Ishikawa (cell line): Measurements from ENCODE around the gene RAF1.

Source experiments
- CEBPB ChIP-seq: IDR thresholded peaks from 2 replicates; pipeline ENCODE4 v1.6.1; 2012
- CREB1 ChIP-seq: IDR thresholded peaks from 2 replicates; pipeline ENCODE4 v1.6.1; 2012; ENCODE audit warnings: low read depth
- EGR1 ChIP-seq: IDR thresholded peaks from 2 replicates; pipeline ENCODE4 v1.6.1; 2012
- EP300 ChIP-seq: IDR thresholded peaks from 2 replicates; pipeline ENCODE4 v1.6.1; 2012; ENCODE audit warnings: borderline replicate concordance
- FOXM1 ChIP-seq: IDR thresholded peaks from 2 replicates; pipeline ENCODE4 v1.6.1; 2012; ENCODE audit warnings: low read depth, borderline replicate concordance
- MAX ChIP-seq: IDR thresholded peaks from 2 replicates; pipeline ENCODE4 v1.6.1; 2012
- NFIC ChIP-seq: IDR thresholded peaks from 2 replicates; pipeline ENCODE4 v1.6.1; 2012
- RAD21 ChIP-seq: IDR thresholded peaks from 2 replicates; pipeline ENCODE4 v1.6.1; 2012; ENCODE audit warnings: low read depth
- REST ChIP-seq: IDR thresholded peaks from 2 replicates; pipeline ENCODE4 v1.6.1; 2012; ENCODE audit warnings: low read depth, mild to moderate bottlenecking
- TAF1 ChIP-seq: IDR thresholded peaks from 2 replicates; pipeline ENCODE4 v1.6.1; 2012; ENCODE audit warnings: low read depth, mild to moderate bottlenecking
- TCF12 ChIP-seq: IDR thresholded peaks from 2 replicates; pipeline ENCODE4 v1.6.1; 2012; ENCODE audit warnings: low read depth
- TEAD4 ChIP-seq: IDR thresholded peaks from 2 replicates; pipeline ENCODE4 v1.6.1; 2012
- YY1 ChIP-seq: IDR thresholded peaks from 2 replicates; pipeline ENCODE4 v1.6.1; 2012; ENCODE audit warnings: low read depth
- ZBTB7A ChIP-seq: IDR thresholded peaks from 2 replicates; pipeline ENCODE4 v1.6.1; 2012; ENCODE audit warnings: low read depth
- TF ChIP-seq, protein P1 (sequence below): IDR thresholded peaks from 2 replicates; pipeline ENCODE4 v1.6.1; 2012

RAF1 gene

DNA sequence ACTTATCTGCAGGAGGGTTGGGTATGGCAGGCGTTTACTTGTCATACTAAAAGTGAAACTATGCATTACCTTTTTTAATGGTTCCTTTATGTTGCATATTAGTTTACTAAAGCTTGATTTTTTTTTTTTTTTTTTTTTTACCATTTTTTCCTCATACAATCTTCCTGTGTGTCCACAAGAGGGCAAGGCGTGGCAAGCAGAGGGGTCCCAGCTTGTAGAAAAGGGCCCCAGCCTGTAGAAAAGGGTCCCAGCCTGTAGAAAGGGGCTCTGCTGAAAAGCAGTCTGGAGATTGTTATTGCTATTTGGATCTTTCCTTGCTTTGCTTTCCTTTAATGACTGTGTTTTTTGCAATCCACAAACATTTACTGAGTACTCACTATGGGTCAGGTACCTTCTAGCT lies 85.2 kb downstream of the RAF1 start:
- TF ChIP-seq, protein P1, sequence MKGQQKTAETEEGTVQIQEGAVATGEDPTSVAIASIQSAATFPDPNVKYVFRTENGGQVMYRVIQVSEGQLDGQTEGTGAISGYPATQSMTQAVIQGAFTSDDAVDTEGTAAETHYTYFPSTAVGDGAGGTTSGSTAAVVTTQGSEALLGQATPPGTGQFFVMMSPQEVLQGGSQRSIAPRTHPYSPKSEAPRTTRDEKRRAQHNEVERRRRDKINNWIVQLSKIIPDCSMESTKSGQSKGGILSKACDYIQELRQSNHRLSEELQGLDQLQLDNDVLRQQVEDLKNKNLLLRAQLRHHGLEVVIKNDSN = no peak
- no peak for TF ChIP-seq TEAD4
- TF ChIP-seq TCF12 = no peak
- no peak for TF ChIP-seq YY1
- TF ChIP-seq CREB1 = no peak
- TF ChIP-seq EGR1 = no peak
- TF ChIP-seq TAF1 = no peak
- TF ChIP-seq ZBTB7A = no peak
- TF ChIP-seq NFIC = no peak

GRCh38 chr3:12577379-12577778 lies 86.5 kb downstream of the RAF1 start:
- TF ChIP-seq CREB1 = no peak
- TF ChIP-seq TEAD4 = no peak
- no peak for TF ChIP-seq YY1
- TF ChIP-seq MAX = no peak
- TF ChIP-seq RAD21 = no peak
- no peak for TF ChIP-seq ZBTB7A
- no peak for TF ChIP-seq TAF1
- TF ChIP-seq REST = no peak
- TF ChIP-seq, protein P1 = no peak
- TF ChIP-seq EGR1 = no peak
- TF ChIP-seq CEBPB = no peak
- no peak for TF ChIP-seq TCF12

GRCh38 chr3:12574661-12575060 lies 89.3 kb downstream of the RAF1 start:
- TF ChIP-seq TAF1 (no peak), EGR1 (no peak), YY1 (no peak), RAD21 (no peak), TCF12 (no peak), REST (no peak), TEAD4 (no peak), NFIC (no peak)
- TF ChIP-seq, protein P1 = no peak

GRCh38 chr3:12574131-12574530 lies 89.8 kb downstream of the RAF1 start:
- no peak for TF ChIP-seq TCF12
- no peak for TF ChIP-seq NFIC
- TF ChIP-seq REST = no peak
- TF ChIP-seq FOXM1 = no peak

DNA sequence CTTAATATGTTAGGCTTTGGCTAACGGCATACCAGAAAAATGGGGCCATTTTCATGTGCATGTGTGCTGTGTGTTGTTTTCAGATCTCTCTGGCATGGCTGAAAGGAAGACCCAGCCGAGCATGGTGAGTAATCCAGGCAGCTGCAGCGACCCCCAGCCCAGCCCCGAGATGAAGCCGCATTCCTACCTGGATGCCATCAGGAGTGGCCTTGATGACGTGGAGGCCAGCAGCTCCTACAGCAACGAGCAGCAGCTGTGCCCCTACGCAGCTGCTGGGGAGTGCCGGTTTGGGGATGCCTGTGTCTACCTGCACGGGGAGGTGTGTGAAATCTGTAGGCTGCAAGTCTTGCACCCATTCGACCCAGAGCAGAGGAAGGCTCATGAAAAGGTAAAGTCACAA lies 91.9 kb downstream of the RAF1 start:
- TF ChIP-seq REST (no peak), CEBPB (no peak), FOXM1 (no peak), RAD21 (no peak), EGR1 (no peak), EP300 (no peak), ZBTB7A (no peak), TCF12 (no peak), TEAD4 (no peak), TAF1 (no peak), CREB1 (no peak), NFIC (no peak), YY1 (no peak), MAX (no peak)
- TF ChIP-seq, protein P1 = no peak
